GM12878 (cell line): Measurements from ENCODE around the gene BEAN1.

Source experiments
- CTCF ChIP-seq, 3 experiments: IDR thresholded peaks in 2 of 3; conservative IDR thresholded peaks in 1 of 3; 2 replicates each; pipeline ENCODE4 v1.5.1; 2011; ENCODE audit warnings: low read depth in 3 of 3, low read length in 3 of 3, mild to moderate bottlenecking in 3 of 3, control low read depth in 2 of 3, moderate library complexity in 2 of 3, inconsistent platforms in 1 of 3, mixed read lengths in 1 of 3; ENCODE audit not compliant: control insufficient read depth in 2 of 3, insufficient read depth in 1 of 3; ENCODE audit errors: extremely low read depth in 1 of 3
- EED ChIP-seq: sonication (generic); IDR thresholded peaks from 2 replicates; pipeline ENCODE4 v1.6.1; 2016; ENCODE audit warnings: antibody characterized with exemption, low read depth
- ELK1 ChIP-seq: IDR thresholded peaks from 2 replicates; pipeline ENCODE4 v1.6.1; 2012; ENCODE audit warnings: low read depth, low read length, improper control_type of control experiment
- EZH2 ChIP-seq: IDR thresholded peaks from 2 replicates; pipeline ENCODE4 v1.6.1; 2012; ENCODE audit warnings: low read depth, mild to moderate bottlenecking, control low read depth, inconsistent platforms, low read length, borderline replicate concordance; ENCODE audit not compliant: control insufficient read depth
- GABPA ChIP-seq: IDR thresholded peaks from 2 replicates; pipeline ENCODE4 v1.6.1; 2014; ENCODE audit warnings: antibody characterized with exemption, low read depth, mild to moderate bottlenecking, inconsistent platforms
- HDGF ChIP-seq: fragments of 450-650 bp; IDR thresholded peaks from 2 replicates; pipeline ENCODE4 v1.6.1; 2016; ENCODE audit warnings: antibody characterized with exemption
- POLR2AphosphoS5 ChIP-seq: IDR thresholded peaks from 2 replicates; pipeline ENCODE4 v1.6.1; 2011; ENCODE audit warnings: mild to moderate bottlenecking, low read length, inconsistent platforms
- RAD21 ChIP-seq: IDR thresholded peaks from 2 replicates; pipeline ENCODE4 v1.6.1; 2011; ENCODE audit warnings: mild to moderate bottlenecking, low read depth, low read length, moderate library complexity; ENCODE audit not compliant: insufficient read depth
- RB1 ChIP-seq: fragments of 450-650 bp; formaldehyde crosslinking; IDR thresholded peaks from 2 replicates; pipeline ENCODE4 v1.6.1; 2017; ENCODE audit warnings: mild to moderate bottlenecking, borderline replicate concordance

- TF ChIP-seq GABPA (no peak), POLR2AphosphoS5 (no peak), RB1 (no peak), EZH2 (no peak), ELK1 (no peak), RAD21 (no peak), EED (no peak), CTCF (IDR thresholded peaks at IDR 0.05 in 2 of 3, conservative IDR thresholded peaks at IDR 0.05 in 1 of 3; ENCODE audit: control insufficient read depth in 2 of 3, extremely low read depth in 1 of 3, insufficient read depth in 1 of 3, low read depth in 3 of 3, low read length in 3 of 3) (no peak), HDGF (no peak)
These were observed 58.3 kb downstream of the BEAN1 start for GRCh38 chr16:66485376-66485775.
